HG02623 (cell line): ENCODE measurements around the gene FOXP4.

Source experiments
- ATAC-seq: cut with Tn5 transposase; IDR thresholded peaks from one replicate; pipeline ENCODE4 v1.9.1; 2021; ENCODE audit warnings: moderate library complexity; ENCODE audit not compliant: unreplicated experiment

FOXP4 gene

DNA sequence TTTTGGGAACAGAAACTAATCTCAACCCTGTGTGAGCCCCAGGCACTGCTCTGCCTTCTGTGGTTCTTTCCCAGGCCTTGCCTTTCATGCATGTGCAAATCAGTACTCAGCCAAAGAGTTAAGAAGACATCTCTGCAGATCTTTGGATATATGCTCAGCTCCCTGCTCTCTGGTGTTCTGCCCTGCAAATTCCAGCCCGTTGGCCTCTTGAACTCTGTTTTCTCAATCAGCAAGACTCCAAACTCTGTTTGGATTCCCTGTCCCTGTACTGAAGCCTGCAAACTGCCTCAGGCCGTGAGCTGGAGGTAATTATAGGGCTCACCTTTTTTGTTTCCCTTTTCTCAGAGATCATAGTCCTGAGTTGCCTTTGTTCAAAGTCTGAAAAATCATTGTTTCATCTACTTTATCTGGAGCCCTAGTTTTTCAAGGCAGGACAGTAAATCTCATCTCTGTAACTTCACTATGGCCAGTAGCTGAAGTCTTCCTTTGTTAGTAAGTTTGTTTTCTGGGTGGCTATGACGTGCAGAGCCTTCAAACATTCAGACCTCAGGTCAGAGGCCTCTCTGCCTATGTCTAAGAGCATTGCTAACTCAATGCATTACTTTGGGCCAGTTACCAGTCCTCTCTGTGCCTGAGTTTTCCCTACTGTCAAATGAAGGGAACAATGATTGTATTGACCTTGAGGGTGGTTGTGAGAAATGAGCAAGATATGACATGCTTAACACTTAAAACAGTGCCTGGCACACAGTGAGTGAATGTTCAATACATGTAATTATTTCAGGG is 76.2 kb downstream of the FOXP4 start:
- ATAC-seq = no peak

DNA sequence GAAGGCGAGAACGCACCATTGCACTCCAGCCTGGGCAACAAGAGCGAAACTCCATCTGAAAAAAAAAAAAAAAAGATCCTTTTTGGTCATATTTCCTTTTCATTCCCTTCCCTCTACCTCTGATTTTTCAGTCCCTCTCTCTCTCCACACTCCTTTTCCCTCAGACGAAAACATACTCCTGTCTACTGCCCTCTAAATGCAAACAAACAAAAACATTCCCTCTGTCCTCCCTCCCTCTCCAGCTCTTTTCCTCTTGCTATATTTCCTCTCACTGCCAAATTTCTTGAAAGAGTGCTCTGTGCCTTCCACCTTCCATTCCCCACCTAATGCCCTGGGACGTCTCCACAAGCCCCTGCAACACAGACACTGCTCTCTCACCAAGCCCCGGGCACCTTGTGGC is 77.1 kb downstream of the FOXP4 start:
- ATAC-seq = no peak

DNA sequence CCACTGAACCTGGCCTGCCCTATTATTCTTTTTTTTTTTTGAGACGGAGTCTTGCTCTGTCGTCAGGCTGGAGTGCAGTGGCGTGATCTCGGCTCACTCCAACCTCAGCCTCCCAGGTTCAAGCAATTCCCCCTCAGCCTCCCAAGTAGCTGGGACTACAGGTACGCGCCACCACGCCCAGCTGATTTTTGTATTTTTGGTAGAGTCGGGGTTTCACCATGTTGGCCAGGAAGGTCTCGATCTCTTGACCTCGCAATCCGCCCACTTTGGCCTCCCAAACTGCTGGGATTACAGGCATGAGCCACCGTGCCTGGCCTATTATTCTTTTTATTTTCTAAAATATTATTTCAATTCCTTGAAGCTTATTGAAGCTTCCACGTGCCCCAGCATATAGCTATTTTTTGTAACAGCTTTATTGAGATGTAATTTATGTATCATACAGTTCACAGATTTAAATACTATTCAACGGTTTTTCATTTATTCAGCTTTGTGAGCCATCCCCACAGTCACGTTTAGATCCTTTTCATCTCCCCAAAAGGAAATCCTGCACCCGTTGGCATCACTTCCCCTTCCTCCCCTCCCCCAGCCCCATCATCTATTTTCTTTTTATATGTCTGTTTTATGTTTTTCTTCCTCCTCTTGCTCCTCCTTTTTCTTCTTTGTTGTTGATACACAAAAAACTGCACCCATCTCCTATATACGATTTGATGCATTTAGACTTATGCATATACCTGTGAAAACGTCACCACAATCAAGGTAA is 78.6 kb downstream of the FOXP4 start:
- no peak for ATAC-seq

DNA sequence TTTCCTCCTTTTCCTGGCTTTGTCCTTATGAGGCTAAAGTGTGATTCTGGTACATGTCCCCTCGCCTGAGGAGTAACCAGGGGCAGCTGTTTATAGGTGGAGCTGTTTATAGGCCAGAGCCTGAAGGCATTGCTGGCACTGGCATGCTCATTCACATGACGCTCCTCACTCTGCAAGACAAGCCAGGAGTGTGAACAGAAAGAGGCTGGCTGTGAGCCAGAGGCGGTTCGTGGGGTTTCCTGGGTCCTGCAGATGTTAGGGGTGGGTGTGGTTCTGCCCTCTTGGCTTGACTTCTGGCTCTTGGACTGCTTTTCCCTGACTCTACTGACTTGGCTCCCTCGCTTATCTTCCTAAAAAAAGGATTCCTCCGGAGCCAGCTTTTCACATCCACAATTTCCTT is 79.3 kb downstream of the FOXP4 start:
- ATAC-seq = no peak

DNA sequence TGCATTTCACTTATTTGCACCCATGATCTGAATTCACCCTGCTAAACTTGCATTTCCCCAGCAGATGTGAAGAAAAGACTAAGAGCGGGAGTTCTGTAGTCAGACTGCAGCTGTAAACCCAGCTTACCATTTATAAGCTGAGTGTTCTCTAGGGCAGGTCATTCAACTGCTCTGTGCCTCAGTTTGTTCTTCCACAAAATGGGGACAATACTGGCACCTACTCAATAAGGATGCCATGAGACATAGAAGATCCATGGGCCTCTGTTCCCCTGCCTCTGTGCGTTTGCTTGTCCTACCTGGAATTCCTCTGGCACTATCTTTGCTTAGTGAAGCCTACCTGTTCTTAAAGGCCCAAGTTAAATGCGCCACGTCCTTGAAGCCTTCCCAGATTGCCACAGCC is 79.8 kb downstream of the FOXP4 start:
- no peak for ATAC-seq

DNA sequence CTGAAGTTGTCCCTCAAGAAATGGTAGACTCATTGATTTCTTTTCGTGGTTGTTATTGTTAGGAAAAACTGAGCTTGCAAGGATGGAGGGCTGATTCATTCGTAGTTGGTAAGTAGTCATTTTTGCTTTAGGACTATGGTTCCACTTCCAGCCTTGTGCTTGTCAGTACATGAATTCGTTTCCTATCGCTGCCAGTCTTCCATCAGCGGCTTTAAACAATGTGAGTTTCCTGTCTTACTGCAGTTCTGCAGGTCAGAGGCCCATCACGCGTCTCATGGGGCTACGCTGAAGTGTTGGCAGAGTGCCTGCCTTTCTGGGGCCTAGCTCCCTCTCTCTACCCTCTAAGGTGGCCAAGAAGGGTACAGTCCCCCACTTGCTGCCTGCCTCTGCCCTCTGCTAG is 80.7 kb downstream of the FOXP4 start:
- ATAC-seq = no peak

DNA sequence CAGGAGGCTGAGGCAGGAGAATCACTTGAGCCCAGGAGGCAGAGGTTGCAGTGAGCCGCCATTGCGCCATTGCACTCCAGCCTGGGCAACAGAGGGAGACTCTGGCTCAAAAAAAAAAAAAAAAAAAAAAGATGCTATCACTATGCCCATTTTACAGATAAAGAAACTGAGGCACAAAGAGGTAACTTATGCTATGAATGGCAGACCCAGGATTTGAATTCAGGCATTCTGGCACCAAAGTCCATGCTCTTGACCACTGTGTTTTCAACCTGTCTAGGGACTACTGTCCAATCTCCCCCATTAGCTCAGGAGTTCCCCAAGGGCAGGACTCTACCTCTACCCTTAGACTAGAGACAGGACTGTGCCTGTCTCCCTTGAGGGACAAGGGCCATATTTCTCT is 82.9 kb downstream of the FOXP4 start:
- ATAC-seq = no peak

DNA sequence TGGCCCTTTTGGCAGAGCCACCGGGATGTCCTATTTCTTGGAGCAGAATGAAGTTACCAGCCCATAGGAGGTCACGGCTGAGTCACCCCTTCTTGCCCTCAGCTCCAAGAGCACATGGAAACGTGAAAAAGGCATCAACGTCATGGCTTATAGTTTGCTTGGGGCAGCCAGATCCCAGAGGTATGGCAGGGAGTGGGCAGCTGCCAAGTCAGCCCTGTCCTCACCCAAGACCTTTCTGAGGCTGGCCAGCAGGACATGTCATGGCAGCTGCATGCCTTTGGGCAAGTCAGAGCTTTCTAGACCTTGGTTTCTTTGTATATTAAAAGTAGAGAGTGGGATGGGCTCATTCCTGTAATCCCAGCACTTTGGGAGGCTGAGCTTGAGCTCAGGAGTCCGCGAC is 83.9 kb downstream of the FOXP4 start:
- ATAC-seq = no peak

DNA sequence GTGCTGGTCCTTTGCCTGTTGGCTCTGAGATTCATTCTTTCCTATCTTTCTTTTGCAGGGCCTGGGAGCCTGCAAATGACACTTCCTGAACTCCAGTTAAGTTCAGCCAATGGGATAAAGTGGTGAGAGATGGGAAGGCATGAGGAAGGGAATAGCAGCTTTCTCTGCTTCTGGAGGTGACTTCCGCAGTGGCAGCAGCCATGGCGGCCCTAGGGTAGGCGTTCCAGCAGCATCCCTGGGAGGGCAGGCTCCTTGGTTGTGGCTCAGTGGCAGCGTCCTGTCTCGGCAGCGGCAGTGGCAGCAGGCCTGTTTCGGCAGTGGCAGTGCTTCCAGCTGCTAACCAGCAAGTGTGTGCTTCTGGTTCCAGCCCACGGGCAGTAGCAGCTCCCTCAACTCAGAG is 84.8 kb downstream of the FOXP4 start:
- ATAC-seq = no peak

DNA sequence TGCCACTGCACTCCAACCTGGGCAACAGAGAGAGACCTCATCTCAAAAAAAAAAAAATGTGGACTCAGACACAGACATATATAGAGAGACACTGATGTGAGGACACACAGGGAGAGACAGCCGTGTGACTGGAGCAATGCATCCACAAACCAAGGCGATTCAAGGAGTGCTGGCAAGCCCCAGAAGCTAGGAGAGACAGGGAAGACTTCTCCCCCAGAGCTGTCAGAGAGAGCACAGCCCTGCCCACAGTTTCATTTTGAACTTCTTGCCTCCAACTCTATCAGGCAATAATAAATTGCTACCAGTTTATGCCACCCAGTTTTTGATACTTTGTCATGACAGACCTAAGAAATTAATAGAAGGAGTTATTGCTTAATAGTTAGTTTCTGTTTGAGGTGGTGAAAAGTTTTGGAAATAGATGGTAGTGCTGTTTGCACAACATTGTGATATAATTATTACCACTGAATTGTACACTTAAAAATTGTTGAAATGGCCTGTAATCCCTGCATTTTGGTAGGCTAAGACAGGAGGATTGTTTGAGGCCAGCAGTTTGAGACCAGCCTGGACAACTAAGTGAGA is 87.0 kb downstream of the FOXP4 start:
- no peak for ATAC-seq

DNA sequence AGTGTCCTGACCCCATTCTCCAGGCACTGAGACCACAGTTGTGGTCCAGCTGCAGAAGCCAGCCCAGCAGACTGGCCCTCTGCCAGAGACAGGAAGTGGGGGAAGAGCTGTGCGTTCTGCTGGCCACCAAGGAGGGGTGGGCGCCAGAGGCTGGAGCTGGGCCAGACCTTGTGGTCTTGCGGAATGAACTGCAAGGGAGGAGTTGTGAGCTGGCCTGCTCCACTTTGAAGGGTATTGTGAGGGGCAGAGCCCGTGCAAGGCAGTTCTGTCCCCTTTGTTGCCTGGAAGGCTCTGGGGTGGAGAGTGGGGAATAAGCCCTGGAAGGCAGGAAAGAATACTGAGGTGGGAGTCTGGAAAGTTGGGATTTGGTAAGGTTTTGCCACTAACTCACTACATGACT is 88.5 kb downstream of the FOXP4 start:
- no peak for ATAC-seq

DNA sequence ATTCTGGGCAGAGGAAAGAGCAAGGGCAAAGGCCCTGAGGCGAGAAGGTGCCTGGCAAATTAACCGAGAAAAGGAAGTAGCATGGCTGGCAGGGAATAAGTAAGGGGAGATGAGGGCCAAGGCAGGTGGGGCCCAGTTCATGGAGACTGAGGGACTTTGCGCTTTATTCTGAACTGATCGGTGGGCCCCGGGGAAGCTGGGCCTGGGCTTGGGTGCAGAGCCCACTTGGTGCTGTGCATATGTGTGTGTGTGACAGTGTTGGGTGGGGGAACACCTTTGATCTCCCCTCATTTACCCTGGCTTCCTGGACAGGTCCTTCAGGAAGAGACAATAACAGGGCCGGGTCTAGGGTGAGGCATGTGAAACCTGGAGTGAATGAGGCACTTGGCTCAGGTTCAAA is 89.2 kb downstream of the FOXP4 start:
- no peak for ATAC-seq

DNA sequence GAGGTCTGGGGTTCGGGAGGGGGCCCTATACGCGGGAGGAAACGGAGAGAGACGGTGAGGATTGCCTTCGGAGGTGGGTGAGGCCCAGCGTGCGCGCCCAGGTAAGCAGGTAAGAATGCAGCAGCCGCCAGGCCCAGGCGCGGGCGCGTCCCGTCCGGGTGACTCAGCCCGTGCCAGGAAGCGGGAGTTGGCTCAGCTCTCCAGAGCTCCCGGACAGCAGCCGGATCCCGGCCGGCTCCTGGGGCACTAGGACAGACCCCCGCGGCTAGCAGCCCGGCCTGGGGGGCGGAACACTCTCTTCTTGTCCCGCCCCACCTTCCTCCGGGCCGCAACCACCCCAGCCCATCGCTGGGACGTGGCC is 90.6 kb downstream of the FOXP4 start:
- ATAC-seq = no peak

DNA sequence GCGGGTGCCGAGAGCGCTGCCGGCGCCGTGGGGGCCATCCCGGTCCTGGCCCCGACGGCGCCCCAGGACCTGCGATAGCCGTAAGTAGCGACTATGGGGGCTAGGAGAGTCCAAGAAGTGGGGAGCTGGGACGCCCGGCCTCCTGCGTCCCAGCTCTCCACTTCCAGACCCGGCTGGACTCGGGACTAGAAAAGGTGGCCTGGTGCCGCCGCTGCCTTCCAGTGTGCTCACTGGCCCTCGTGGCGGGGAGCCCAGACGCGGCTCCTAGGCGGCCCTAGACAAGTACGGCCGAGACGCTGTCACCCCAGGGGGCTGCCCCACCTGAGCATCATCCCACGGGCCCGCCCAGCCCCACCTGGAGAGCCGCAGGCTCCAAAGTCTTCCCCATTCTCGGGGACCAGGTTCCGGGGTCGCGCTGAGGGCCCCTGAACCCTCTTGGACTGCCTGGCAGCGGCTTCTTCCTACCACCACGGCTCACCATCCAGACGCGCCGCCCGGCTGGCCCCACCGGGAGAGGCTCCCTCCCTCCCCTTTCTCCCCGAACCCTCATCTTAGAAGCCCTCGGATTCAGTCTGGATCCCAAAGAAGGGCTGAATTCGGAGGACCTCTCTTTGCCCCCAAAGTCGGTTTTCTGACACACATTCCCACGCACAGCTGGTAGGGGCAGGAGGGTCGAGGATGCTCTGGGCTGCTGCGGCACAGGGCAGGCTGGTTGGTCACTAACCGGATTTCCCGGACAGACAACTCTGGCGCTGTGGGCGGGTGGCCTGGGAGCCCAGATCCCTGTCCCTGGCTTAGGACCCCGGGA is 91.2 kb downstream of the FOXP4 start:
- no peak for ATAC-seq

DNA sequence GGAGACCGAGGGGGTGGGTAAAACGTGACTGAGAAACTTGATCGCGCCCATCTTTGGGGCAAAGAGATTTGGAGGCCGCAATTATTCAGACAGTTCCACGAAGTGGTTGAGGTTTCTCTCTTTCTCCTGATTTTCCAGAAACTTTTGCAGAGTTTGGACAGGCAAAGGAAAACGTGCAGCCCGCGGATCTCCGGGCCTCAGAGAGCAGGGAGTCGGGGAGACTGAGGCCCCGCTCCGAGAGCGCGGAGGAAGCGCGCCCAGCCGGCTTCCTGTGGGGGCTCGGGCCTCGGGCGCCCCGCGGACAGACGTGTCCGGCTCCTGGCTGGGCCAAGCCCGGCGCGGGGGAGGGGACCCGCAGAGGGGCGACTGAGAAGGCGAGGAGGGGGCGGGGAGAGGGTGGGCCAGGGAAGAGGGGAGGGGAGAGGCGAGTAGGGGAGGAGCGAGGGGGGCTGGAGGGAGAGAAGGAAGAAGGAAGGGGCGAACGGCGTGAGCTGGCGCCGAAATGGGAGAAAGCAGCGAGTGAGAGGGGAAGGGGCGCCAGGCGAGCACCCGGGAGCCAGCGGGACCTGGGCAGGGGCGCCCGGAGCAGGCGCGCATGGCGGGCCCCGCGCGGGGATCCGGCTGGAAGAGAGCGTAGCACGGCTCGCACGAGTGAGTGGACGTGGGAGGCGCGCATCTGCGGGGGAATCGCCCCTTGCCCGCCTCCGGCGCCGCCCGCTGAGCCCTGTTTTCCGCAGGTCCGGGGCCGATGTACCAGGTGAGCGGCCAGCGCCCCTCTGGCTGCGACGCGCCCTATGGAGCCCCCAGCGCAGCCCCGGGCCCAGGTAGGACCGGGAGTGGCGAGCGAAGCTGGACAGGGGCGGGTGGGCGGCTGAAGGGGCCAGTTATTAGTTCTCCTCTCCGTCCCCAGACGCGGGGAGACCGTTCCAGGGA is 92.1 kb downstream of the FOXP4 start, which contains the start of gene MDFI:
TSS of gene MDFI (plus strand) at position 467 of the 933 bp plus-strand sequence. CDS start at position 749, 282 bp downstream.
- no peak for ATAC-seq

DNA sequence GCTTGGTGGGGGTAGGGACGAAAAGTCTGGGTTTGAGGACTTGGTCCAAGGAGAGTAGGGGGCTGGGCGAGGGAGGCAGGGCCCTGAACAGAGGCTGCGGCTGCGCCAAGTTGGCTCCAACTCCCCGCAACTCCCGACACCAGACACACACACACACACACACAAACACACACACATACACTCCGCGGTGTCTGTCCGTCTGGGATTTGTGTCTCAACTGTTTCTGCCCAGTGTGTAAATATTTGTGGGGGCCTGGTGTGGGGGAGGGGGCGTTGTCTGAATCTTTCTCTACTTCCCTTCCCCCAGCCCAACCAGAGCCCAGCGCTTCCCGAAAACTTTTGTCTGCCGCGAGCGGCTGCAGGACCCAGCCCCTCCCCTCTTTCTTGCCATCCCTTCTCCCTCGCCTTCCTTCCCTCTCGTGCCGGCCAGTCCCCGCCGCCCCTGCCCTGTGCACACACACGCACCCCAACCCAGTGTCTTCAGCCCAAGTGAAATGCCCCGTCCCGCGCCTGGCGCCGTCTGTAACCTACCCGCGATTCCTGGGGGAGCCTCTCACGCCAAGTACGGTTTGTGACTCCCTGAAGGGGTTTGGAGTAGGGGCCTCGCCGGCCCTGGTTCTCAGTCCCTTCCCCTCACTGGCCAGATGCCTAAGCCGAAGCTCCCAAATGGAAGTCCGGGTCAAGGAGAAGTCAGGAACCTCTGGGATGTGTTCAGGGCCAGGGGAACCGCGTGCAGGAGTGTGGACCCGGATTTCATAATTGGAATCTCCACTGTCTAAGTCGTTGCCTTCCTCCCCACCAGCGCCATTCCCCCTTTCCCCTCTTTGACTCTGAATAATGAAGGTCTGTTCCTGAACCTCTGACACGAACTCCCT is 93.0 kb downstream of the FOXP4 start:
- ATAC-seq = no peak

DNA sequence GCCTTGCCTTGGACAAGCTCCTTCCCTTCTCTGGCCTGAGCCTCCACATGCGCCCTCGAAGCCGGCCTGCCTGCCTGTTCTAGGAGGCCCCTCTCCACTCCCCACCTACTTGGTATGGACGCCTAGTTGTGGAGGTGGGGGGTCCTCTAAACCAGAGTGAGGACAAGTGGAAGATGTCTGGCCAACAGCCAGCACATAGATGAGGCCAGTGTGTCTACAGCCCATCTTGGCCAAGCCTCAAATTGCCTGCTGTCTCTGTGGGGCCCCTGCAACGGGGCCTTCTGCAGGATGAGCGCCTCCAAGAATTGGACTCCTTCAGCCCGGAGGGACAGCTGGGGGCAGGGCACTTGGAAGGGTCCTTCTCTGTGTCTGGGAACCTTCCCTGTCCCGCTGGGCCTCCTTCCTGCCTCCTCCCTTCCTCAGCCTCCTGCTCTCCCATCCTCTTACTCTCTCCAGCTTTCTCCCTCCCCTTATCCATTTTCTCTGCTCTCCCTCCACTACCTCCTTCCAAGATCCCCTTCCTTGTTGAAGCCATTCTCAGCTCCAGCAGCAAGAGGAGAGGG is 93.7 kb downstream of the FOXP4 start:
- ATAC-seq = no peak

DNA sequence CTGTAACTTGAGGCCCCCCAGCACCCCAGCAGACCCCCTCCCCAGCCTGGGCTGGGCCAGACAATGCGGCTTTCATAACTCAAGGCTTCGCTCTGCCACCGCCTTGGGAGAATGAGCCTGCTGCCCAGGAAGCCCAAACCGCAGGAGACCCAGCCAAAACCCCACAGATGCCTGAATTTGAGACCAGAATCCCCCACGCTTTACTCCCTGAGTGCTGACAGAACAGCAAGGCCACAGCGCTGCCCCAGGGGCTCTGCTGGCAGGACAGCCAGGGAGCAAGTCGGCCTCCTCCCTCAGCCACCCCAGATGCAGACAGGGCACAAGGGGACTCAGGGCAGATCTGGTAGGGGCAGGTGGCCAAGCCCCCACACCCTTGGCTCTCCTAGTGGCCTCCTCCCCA is 94.2 kb downstream of the FOXP4 start:
- no peak for ATAC-seq

DNA sequence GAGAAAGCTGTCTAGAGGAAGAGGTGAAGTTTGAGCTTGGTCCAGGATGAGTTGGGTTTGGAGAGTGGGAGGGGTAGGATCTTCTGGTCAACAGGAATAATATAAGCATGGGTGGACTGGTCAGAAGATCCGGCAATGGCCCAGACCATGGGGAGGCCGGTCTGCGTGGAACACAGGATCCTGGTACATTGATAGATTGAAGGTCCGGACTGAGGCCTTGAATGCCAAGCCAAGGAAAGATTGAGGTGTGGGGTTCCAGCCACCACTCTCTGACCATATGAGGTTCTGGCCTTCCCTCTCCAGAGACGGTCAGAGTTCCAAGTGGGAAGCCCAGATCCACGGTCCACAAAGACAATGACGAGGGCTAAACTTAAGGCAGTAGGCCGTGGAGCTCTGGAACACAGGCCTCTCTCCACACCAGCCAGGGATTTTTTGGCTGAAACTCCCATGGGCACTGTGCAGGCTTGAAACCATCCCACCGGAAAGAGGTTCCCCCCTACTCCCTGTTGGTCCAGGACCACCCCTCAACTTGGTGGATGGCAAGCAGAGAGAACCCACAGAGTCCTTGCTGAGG is 95.3 kb downstream of the FOXP4 start:
- no peak for ATAC-seq
